Glutamatergic neuron (in vitro differentiated cells): Measurements from ENCODE around the gene UBL4A. TPM values are rescaled to one million over a fixed set of nuclear protein-coding genes. Genes with fewer than 3 reads are reported as not detected.

Source experiments
- DNase-seq: peaks from one replicate; pipeline ENCODE4 v3.0.0; 2022
- H3K27ac Mint-ChIP-seq: one replicate; pipeline ENCODE4 v1.8.0; 2020; ENCODE audit warnings: mild to moderate bottlenecking, mixed read lengths, inconsistent platforms; ENCODE audit not compliant: unreplicated experiment
- H3K27me3 Mint-ChIP-seq: one replicate; pipeline ENCODE4 v1.8.0; 2020; ENCODE audit warnings: mild to moderate bottlenecking, moderate library complexity, mixed read lengths, inconsistent platforms; ENCODE audit not compliant: unreplicated experiment
- H3K36me3 Mint-ChIP-seq: one replicate; pipeline ENCODE4 v1.8.0; 2020; ENCODE audit warnings: mild to moderate bottlenecking, mixed read lengths, inconsistent platforms; ENCODE audit not compliant: unreplicated experiment
- H3K4me1 Mint-ChIP-seq: one replicate; pipeline ENCODE4 v1.8.0; 2020; ENCODE audit warnings: mild to moderate bottlenecking, low read depth, mixed read lengths, inconsistent platforms; ENCODE audit not compliant: unreplicated experiment
- H3K4me3 Mint-ChIP-seq: one replicate; pipeline ENCODE4 v1.8.0; 2020; ENCODE audit warnings: mild to moderate bottlenecking, mixed read lengths, inconsistent platforms; ENCODE audit not compliant: unreplicated experiment
- H3K9me3 Mint-ChIP-seq: one replicate; pipeline ENCODE4 v1.8.0; 2020; ENCODE audit warnings: mild to moderate bottlenecking, moderate library complexity, mixed read lengths, inconsistent platforms; ENCODE audit not compliant: unreplicated experiment
- total RNA-seq: library from RNA; stranded (reverse); fragmentation: NEBNext Ultra II Directional; extraction: Animal tissue kit (Norgen Biotek cat#: 25700); gene quantifications from one replicate; pipeline ENCODE4 v1.2.1, GENCODE V29; 2021; ENCODE audit not compliant: unreplicated experiment
- TF ChIP-seq, protein P1 (sequence below): fragments of 200-600 bp; sonication (generic); IDR thresholded peaks from one replicate; pipeline ENCODE4 v1.5.0; 2021; ENCODE audit not compliant: partially characterized antibody, unreplicated experiment

UBL4A gene
- total RNA-seq, 1 donor from 2014 or later = 28.4 TPM

DNA sequence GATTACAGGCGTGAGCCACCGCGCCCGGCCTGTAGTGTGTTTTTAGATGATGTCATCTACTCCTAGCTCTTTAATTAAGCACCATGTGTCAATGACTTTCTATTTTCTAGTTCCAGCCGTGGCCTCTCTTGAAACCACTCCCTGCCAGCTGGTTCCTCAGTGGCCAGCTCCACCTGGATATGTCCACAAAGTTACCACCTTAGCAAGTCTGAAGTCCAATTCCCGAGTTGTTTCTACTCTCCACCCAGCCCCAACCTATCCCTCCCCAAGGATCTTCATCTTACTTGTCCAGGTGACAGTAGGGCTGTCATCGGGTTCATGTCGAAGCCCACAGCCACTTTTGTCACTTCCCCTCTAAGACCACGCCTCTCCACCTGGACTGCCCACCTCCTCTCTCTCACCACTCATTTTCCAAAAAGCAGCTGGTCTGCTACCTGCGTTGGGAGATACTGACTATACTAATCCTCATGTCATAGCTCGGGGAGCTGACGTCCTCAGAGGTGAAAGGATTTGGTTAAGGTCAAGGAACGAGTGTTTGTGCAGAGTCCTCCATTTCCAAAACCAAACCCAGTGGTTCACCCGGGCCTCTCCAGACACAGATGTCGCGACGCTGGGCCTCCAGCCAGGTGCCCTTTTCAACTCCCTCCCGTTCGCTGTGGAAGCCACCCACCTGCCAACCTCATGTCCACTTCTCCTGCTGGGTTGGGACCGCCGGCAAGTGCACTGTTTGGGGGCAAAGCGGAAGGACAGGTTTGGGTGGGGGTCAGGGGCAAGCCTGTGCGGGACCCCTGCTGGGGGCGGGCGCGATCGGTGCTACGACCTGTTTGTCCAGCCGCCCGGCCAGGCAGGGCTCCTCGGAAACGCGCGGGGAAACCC lies 28.9 kb upstream of the UBL4A start:
- H3K27me3 Mint-ChIP-seq = no peaks in the 10 kb centered on the region
- peaks cover 6% of the 10 kb centered on the region for H3K4me1 Mint-ChIP-seq
- peak overlapping the region; percentile 83 for H3K4me3 Mint-ChIP-seq
- TF ChIP-seq, protein P1, sequence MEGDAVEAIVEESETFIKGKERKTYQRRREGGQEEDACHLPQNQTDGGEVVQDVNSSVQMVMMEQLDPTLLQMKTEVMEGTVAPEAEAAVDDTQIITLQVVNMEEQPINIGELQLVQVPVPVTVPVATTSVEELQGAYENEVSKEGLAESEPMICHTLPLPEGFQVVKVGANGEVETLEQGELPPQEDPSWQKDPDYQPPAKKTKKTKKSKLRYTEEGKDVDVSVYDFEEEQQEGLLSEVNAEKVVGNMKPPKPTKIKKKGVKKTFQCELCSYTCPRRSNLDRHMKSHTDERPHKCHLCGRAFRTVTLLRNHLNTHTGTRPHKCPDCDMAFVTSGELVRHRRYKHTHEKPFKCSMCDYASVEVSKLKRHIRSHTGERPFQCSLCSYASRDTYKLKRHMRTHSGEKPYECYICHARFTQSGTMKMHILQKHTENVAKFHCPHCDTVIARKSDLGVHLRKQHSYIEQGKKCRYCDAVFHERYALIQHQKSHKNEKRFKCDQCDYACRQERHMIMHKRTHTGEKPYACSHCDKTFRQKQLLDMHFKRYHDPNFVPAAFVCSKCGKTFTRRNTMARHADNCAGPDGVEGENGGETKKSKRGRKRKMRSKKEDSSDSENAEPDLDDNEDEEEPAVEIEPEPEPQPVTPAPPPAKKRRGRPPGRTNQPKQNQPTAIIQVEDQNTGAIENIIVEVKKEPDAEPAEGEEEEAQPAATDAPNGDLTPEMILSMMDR = no peak
- H3K9me3 Mint-ChIP-seq = no peaks in the 10 kb centered on the region
- H3K27ac Mint-ChIP-seq = peak overlapping the region; percentile 64
- no peaks in the 10 kb centered on the region for H3K36me3 Mint-ChIP-seq
- DNase-seq = no peak

DNA sequence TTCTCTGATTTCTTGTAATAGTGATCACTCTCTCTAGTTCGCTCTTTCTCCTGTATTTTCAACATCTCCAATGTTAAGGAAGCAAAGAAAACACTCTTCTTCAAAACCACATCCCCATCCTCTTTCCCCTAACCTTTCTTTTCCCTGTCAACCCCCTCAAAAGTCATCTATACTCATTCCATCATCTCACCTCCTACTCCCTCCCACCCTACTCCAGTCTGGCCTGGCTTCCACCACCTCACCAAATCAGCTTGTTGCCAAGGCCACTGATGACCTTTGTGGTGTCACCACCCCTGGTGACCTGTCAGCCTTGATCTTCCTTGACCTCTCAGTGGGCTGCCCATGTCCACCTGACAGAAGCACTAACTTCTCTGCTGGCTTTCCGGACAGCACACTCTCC lies 27.3 kb upstream of the UBL4A start:
- TF ChIP-seq, protein P1 = no peak
- no peak overlapping the region for H3K27ac Mint-ChIP-seq
- peaks cover 6% of the 10 kb centered on the region for H3K4me1 Mint-ChIP-seq
- peaks cover 9% of the 10 kb centered on the region for H3K36me3 Mint-ChIP-seq
- peaks cover under 1% of the 10 kb centered on the region for H3K27me3 Mint-ChIP-seq
- DNase-seq = no peak
- H3K4me3 Mint-ChIP-seq = no peak overlapping the region
- H3K9me3 Mint-ChIP-seq = no peaks in the 10 kb centered on the region

DNA sequence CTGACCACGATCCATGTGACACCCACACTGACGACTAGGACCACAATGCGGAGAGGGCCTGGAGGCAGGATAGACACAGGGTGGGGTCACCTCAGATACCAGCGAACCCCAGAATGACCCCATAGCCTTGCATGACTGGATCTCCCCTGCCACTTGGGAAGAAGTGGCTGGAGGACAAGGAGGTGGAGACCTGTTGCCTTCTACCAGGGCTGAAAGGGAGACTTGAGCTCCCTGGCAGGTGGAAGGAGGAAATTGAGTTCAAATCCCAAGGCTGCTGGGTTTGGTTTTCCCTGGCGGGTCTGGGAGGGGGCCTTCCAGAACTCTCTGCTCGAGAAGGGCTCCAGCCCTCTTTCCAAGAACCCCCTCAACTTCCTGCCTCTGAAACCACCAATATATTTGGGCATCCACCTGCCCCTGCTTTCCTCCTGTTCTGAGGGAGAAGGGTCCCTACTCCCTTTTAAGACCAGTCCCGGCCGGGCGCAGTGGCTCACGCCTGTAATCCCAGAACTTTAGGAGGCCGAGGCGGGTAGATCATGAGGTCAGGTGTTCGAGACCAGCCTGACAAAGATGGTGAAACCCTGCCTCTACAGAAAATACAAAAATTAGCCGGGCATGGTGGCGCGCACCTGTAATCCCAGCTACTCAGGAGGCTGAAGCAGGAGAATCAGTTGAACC lies 26.6 kb upstream of the UBL4A start:
- Mint-ChIP-seq H3K4me3 (no peak overlapping the region), H3K27ac (no peak overlapping the region), H3K36me3 (peaks cover 9% of the 10 kb centered on the region), H3K9me3 (no peaks in the 10 kb centered on the region), H3K4me1 (peaks cover 3% of the 10 kb centered on the region), H3K27me3 (peaks cover 3% of the 10 kb centered on the region)
- TF ChIP-seq, protein P1 = no peak
- DNase-seq = no peak

- TF ChIP-seq, protein P1 = no peak
- no peak for DNase-seq
- Mint-ChIP-seq H3K27me3 (peaks cover 3% of the 10 kb centered on the region), H3K9me3 (no peaks in the 10 kb centered on the region), H3K27ac (no peak overlapping the region), H3K36me3 (peaks cover 9% of the 10 kb centered on the region), H3K4me1 (no peaks in the 10 kb centered on the region), H3K4me3 (no peak overlapping the region)
Measured at GRCh38 chrX:154511761-154512160, 25.3 kb upstream of the UBL4A start.

DNA sequence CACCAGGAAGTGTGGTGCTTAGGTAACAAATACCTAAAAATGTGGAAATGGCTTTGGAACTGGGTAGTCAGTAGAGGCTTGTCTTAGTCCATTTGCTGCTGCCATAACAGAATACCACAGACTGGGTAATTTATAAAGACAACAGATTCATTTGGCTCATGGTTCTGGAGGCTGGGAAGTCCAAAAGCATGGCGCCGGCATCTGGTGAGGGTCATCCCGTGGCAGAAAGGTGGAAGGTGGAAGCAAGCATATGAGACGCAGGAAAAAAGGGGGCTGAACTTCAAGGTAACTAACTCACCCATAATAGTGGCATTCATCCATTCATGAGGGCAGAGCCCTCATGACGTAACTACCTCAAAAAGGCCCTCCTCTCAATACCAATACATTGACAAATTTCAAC lies 23.0 kb upstream of the UBL4A start:
- Mint-ChIP-seq H3K36me3 (peaks cover 9% of the 10 kb centered on the region), H3K4me1 (no peaks in the 10 kb centered on the region), H3K9me3 (no peaks in the 10 kb centered on the region), H3K4me3 (no peak overlapping the region), H3K27me3 (peaks cover 3% of the 10 kb centered on the region), H3K27ac (no peak overlapping the region)
- TF ChIP-seq, protein P1 = no peak
- no peak for DNase-seq
